GM04504 (cell line): Measurements from ENCODE around the gene PI16.

Source experiments
- DNase-seq: peaks from one replicate; pipeline ENCODE4 v3.0.0-alpha.2; 2012; ENCODE audit warnings: low read depth

The PI16 gene

GRCh38 chr6:36957773-36958271, 3.3 kb downstream of the PI16 start:
- DNase-seq: no peak

- DNase-seq: no peak
Observed at GRCh38 chr6:36958775-36959554, 4.4 kb downstream of the PI16 start.

GRCh38 chr6:36959555-36960250, 5.2 kb downstream of the PI16 start:
- no peak for DNase-seq

- no peak for DNase-seq
Observed at GRCh38 chr6:36961441-36962435, 7.2 kb downstream of the PI16 start.

GRCh38 chr6:36962874-36963273, 8.3 kb downstream of the PI16 start:
- DNase-seq: no peak

- no peak for DNase-seq
Observed at GRCh38 chr6:36963451-36964290, 9.1 kb downstream of the PI16 start.

- no peak for DNase-seq
Observed at GRCh38 chr6:36964349-36964748, 9.8 kb downstream of the PI16 start.

- DNase-seq: no peak
Observed at GRCh38 chr6:36964908-36965307, 10.4 kb downstream of the PI16 start.

- no peak for DNase-seq
Observed at GRCh38 chr6:36967301-36967700, 12.8 kb downstream of the PI16 start.

GRCh38 chr6:36967757-36968156, 13.2 kb downstream of the PI16 start:
- no peak for DNase-seq

GRCh38 chr6:36968266-36968977, 13.9 kb downstream of the PI16 start:
- no peak for DNase-seq

GRCh38 chr6:36969240-36969691, 14.7 kb downstream of the PI16 start:
- DNase-seq: no peak

GRCh38 chr6:36969988-36970891, 15.7 kb downstream of the PI16 start:
- DNase-seq: no peak

- no peak for DNase-seq
Observed at GRCh38 chr6:36970892-36971842, 16.6 kb downstream of the PI16 start.

- DNase-seq: no peak
Observed at GRCh38 chr6:36971921-36972673, 17.6 kb downstream of the PI16 start.

GRCh38 chr6:36973190-36973589, 18.7 kb downstream of the PI16 start:
- no peak for DNase-seq

GRCh38 chr6:36973647-36974046, 19.1 kb downstream of the PI16 start:
- DNase-seq: no peak
